ENCODE measurements around the gene KCNAB2.

GRCh38 chr1:6037338-6037762 lies 8.3 kb upstream of the KCNAB2 start:
- TF ChIP-seq MAX (IDR thresholded peaks at IDR 0.05) (no peak), REST (IDR thresholded peaks at IDR 0.05) (no peak), CTCF (IDR thresholded peaks at IDR 0.05; ENCODE audit: low read depth, low read length, missing input control) (no peak), JUND (IDR thresholded peaks at IDR 0.05) (no peak)

All from liver (tissue), 3 donors.